GM13976 (cell line): ENCODE results near the gene BPIFA1.

Experiments
- DNase-seq: peaks from one replicate; pipeline ENCODE4 v3.0.0; 2012; ENCODE audit warnings: low spot score
- in situ Hi-C: fragments of 300-500 bp; cut with MboI; formaldehyde crosslinking; loops from one replicate; pipeline ENCODE4 v1.12.0; 2022; ENCODE audit warnings: low sequenced_read_pairs, mixed read lengths, inconsistent platforms; ENCODE audit not compliant: unreplicated experiment
- TF ChIP-seq, protein P1 (sequence below): IDR thresholded peaks from 2 replicates; pipeline ENCODE4 v1.5.1; 2012; ENCODE audit warnings: borderline replicate concordance, mild to moderate bottlenecking; ENCODE audit not compliant: insufficient read depth; ENCODE audit errors: extremely low read depth, missing control alignments, control extremely low read depth

The BPIFA1 gene

DNA sequence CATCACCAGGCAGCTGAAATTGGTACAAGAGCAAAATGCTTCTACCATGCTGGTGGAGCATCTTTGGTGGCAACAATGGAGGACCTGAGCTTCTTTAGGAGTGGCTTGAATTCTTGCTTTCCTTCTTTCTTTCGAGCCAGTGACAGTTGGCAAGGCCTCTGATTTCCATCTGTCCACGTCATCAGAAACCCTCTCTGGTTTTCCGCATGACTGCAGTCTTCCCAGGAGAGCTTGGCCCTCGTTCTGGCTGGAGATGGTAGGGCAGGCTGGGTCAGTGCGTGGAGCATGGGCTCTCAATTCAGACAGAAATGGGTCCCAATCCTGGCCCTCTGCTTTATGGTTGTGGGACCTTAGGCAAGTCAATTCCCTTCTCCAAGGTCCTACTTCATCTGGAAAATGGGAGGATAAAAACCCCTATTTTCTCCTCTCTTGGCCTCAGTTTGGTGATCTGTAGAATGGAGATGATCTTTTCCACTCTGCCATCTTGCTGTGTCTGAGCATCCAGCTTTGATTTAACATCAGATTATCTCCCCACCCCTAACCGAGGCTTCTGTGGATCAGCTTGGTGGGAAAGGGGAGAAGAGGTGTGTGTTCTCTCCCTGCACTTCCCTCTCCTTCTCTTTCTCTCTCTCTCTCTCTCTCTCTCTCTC is 43.6 kb downstream of the BPIFA1 start:
- no peak for DNase-seq
- TF ChIP-seq, protein P1, sequence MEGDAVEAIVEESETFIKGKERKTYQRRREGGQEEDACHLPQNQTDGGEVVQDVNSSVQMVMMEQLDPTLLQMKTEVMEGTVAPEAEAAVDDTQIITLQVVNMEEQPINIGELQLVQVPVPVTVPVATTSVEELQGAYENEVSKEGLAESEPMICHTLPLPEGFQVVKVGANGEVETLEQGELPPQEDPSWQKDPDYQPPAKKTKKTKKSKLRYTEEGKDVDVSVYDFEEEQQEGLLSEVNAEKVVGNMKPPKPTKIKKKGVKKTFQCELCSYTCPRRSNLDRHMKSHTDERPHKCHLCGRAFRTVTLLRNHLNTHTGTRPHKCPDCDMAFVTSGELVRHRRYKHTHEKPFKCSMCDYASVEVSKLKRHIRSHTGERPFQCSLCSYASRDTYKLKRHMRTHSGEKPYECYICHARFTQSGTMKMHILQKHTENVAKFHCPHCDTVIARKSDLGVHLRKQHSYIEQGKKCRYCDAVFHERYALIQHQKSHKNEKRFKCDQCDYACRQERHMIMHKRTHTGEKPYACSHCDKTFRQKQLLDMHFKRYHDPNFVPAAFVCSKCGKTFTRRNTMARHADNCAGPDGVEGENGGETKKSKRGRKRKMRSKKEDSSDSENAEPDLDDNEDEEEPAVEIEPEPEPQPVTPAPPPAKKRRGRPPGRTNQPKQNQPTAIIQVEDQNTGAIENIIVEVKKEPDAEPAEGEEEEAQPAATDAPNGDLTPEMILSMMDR: no peak
- in situ Hi-C loops: no loop called here

DNA sequence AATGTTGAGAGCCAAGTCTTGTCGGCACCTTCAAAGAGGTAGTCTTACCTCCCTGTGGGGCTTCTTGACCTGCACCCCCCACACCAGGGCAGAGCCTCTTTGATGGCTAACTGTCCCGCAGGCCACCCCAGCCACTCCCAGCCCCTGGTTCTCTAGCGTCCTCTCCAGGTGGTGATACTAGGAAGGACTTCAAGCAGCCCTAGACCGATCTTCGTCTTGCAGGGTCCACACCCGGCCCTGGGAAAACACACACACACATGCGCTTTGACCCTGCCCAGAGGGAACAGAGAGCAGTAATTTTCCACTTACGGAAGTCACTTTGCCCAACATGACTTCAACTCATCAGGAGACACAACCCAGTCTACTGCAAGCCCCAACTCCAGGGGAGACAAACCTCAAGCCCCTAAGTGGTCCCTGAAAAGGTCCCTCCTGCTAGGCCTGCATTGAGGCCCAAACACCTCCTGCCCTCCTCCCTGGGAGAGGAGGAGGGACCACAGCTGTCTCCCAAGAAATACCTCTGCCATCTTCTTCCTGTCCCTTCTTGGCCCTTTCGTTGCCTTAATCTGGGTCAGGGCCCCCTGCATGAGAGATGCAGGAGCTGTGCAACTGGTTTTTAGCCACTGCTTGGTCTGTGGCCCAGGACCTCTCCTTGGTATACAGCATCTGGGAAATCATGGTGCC is 44.3 kb downstream of the BPIFA1 start:
- no peak for DNase-seq
- TF ChIP-seq, protein P1: no peak
- in situ Hi-C loops: no loop called here

DNA sequence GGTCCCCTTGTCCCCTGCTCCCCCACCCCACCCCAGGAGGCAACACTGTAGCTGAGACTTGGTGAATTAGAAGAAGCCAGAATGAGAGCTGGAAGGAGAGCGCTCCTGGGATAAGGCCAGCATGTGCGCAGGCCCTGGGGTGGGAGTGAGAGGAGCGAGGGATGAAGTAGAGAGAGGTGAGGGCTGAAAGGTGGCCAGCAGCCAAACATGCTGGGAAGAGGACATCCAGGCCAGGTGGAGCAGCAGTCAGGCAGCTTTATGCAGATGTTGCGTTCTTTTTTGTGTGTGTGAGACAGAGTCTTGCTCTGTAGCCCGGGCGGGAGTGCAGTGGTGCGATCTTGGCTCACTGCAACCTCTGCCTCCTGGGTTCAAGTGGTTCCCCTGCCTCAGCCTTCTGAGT is 45.0 kb downstream of the BPIFA1 start:
- in situ Hi-C loops: no loop called here
- TF ChIP-seq, protein P1: no peak
- no peak for DNase-seq

DNA sequence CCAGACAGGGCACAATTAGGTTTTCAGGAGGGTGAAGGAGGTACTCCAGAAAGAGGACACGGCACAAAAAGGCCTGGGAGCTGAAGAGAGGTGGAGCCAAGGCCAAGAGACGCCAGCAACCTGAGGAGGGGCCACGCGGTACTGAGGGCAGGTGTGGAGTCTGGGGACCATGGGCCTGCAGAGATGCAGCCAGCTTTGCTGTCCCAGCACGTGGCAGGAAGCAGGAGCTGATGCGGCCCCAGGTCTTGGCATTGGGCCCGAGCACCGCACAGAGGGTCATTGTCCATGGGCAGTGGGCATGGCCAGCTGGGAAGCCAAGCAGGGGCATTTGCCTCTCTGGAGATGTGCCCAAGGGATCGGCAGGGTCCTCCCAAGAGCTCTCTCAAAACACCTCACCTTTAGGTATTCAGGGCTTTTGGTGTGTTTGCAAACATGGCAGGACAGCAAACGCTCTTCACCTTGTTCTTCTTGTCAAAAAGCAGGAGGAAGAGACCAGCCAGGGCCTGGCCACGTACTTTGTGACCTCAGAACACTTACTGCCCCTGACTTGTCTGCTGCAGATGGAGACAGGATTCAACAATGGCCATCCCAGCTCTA is 45.9 kb downstream of the BPIFA1 start:
- no peak for DNase-seq
- in situ Hi-C loops: no loop called here
- TF ChIP-seq, protein P1: no peak

DNA sequence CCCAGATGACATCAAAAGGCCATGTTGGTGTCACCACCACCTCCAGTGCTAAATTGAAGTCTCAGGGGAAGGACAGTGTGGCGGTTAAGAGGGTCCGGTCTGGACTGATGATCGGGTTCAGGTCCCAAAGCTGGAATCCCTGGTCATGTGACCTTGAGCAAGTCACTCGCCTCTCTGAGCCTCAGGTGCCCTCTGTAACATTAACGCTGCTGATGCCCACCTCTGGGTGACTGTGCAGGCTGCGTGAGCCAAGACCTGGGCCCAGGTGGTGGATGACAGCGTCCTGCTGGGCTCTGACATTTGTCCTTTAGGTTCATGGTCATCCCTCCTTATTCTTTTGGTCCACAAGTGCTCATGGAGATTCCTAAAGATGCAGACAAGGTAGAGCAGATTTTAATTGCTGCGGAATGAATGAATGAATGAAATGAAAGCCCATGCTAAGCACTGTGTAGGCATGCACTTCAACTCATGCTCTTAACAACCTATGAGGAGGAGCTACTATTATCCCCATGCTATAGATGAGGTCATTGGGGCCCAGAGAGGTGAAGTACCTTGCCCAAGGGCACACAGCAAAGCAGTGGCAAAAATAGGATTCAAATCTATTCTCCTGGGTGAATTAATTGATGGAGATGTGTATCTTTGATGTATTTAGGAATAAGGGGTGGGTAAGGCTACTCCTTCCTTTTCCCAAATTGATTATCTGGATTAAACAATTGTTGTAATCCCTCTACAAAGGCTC is 46.6 kb downstream of the BPIFA1 start:
- TF ChIP-seq, protein P1: no peak
- in situ Hi-C loops: no loop called here
- DNase-seq: peak; percentile 3

DNA sequence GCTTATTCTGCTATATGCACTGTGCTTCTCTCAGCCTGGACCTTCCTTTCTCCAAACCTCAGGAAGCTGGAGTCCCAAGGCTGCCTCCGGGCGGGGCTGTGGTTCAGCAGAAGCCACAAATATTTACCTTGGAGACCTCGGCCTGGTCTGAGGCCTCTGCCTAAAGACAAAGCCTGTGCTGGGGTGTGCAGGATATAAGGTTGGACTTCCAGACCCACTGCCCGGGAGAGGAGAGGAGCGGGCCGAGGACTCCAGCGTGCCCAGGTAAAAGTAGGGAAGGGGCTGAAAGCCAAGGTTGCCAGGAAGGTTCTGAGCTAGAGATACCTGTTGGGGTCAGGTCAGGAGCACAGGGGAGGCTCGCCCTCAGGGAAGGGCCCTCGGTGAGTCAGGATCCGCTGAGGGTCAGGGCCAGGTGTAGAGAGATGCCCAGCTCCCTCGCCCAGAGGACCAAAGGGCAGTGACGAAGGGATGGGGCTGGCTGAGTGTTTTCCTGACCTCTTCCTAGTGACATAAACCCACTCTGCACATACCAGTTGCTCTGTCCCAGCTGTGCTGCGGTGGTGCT is 47.3 kb downstream of the BPIFA1 start, which contains the start of gene BPIFB1:
TSS of gene BPIFB1 (plus strand) at position 224 of the 565 bp plus-strand sequence. CDS start 2,860 bp downstream, outside the sequence.
- peak; percentile 12 for DNase-seq
- in situ Hi-C loops: no loop called here
- TF ChIP-seq, protein P1: no peak
